ENCODE measurements around the gene ANKDD1B. TPM values are rescaled to one million over a fixed set of nuclear protein-coding genes. Genes with fewer than 3 reads are reported as not detected.

ANKDD1B gene
- total and polyA plus RNA-seq, 9 of the 15 experiments (the other 6 are each of a cell fraction or from before 2014, with no cell fraction given), result 0.04 to 0.29 (median 0.18) TPM; not detected in 1

DNA sequence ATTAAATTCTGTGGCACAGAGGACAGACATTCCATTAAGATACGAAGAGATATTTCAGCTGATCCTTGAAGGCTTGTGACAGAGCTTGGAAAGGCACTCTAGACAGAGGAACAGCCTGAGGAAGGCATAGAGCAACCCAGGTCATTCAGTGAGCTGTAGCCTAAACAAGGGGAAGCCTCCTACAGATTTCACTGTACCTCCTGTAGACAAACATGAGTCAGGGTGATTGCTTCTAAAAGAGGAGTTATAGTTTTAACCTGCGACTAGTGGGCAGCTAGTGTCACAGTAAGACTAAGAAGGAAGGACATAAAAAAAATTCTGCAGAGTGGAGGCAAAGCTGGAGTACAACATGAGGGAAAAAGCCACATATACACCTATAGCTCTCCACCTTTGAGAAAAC is 43.5 kb upstream of the ANKDD1B start (continued):
- no peak for TF ChIP-seq KAT8 (IDR thresholded peaks at IDR 0.05; ENCODE audit: low read depth)
- TF ChIP-seq RBBP5 (IDR thresholded peaks at IDR 0.05; ENCODE audit: borderline replicate concordance, insufficient read depth, low read length, poor library complexity, severe bottlenecking), result peak; percentile 28
- TF ChIP-seq ZNF707 (CRISPR knock-in tag; conservative IDR thresholded peaks at IDR 0.05), result no peak
- TF ChIP-seq ZMIZ1 (IDR thresholded peaks at IDR 0.05; ENCODE audit: low read depth in 2 of 2, low read length in 2 of 2), result 0 out of 4 replicates have a peak, but pooled peaks of 1 of the 2 experiments have one; percentile 30
- no peak for TF ChIP-seq EP400 (IDR thresholded peaks at IDR 0.05)
- TF ChIP-seq ZNF134 (CRISPR knock-in tag; conservative IDR thresholded peaks at IDR 0.05), result no peak
- TF ChIP-seq TGIF2 (CRISPR knock-in tag; IDR thresholded peaks at IDR 0.05), result no peak
- TF ChIP-seq CCNT2 (IDR thresholded peaks at IDR 0.05; ENCODE audit: borderline replicate concordance, extremely low read depth, insufficient read length, low read depth, low read length), result no peak
- no peak for TF ChIP-seq POLR3A (IDR thresholded peaks at IDR 0.05; ENCODE audit: borderline replicate concordance, extremely low read depth, insufficient read depth, insufficient read length)
- no peak for TF ChIP-seq TOE1 (IDR thresholded peaks at IDR 0.05; ENCODE audit: borderline replicate concordance)
- no peak for TF ChIP-seq TOE1 (CRISPR knock-in tag; IDR thresholded peaks at IDR 0.05; ENCODE audit: borderline replicate concordance, low read depth)
- TF ChIP-seq ZFP36 (IDR thresholded peaks at IDR 0.05; ENCODE audit: low read depth, low read length, partially characterized antibody), result peak; percentile 75
- no peak for TF ChIP-seq NFIC (IDR thresholded peaks at IDR 0.05)
- TF ChIP-seq, protein P1, sequence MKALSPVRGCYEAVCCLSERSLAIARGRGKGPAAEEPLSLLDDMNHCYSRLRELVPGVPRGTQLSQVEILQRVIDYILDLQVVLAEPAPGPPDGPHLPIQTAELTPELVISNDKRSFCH (CRISPR knock-in tag; IDR thresholded peaks at IDR 0.05), result no peak
- TF ChIP-seq, protein P1 (tag; IDR thresholded peaks at IDR 0.05), result no peak
- peak in 1 of 2 experiments; percentile 25; a peak in 1 of 4 replicates for TF ChIP-seq TEAD1 (CRISPR knock-in tag; IDR thresholded peaks at IDR 0.05)
- no peak for TF ChIP-seq MECOM (CRISPR knock-in tag; IDR thresholded peaks at IDR 0.05)

Measured in K562 (cell line).